Liver (tissue), 3 donors: ENCODE measurements around the gene CCL25.

Source experiments
- ATF3 ChIP-seq: IDR thresholded peaks from 2 replicates; pipeline ENCODE4 v1.6.1; 2016; ENCODE audit warnings: antibody characterized with exemption
- CTCF ChIP-seq: fragments of 150-350 bp; IDR thresholded peaks from 2 replicates; pipeline ENCODE4 v1.5.1; 2017; ENCODE audit warnings: improper control_type of control experiment, low read depth, low read length; ENCODE audit not compliant: missing input control
- EGR1 ChIP-seq, 2 donors: IDR thresholded peaks; 2 replicates each; pipeline ENCODE4 v1.6.1; 2016 to 2018; ENCODE audit warnings: antibody characterized with exemption in 2 of 2, low read depth in 2 of 2
- GABPA ChIP-seq, 2 donors: IDR thresholded peaks in 1 of 2; conservative IDR thresholded peaks in 1 of 2; 2 replicates each; pipeline ENCODE4 v1.6.1; 2016; ENCODE audit warnings: antibody characterized with exemption in 2 of 2, mild to moderate bottlenecking in 1 of 2, moderate library complexity in 1 of 2
- JUND ChIP-seq, 2 donors: IDR thresholded peaks; 2 replicates each; pipeline ENCODE4 v1.6.1; 2016; ENCODE audit warnings: antibody characterized with exemption in 2 of 2
- MAX ChIP-seq: IDR thresholded peaks from 2 replicates; pipeline ENCODE4 v1.6.1; 2016; ENCODE audit warnings: antibody characterized with exemption
- RAD21 ChIP-seq, 2 donors: IDR thresholded peaks; 2 replicates each; pipeline ENCODE4 v1.6.1; 2016; ENCODE audit warnings: antibody characterized with exemption in 2 of 2, mild to moderate bottlenecking in 2 of 2
- REST ChIP-seq: IDR thresholded peaks from 2 replicates; pipeline ENCODE4 v1.6.1; 2016; ENCODE audit warnings: antibody characterized with exemption, mild to moderate bottlenecking
- TAF1 ChIP-seq: conservative IDR thresholded peaks from 2 replicates; pipeline ENCODE4 v1.6.1; 2016; ENCODE audit warnings: antibody characterized with exemption, mild to moderate bottlenecking
- YY1 ChIP-seq: IDR thresholded peaks from 2 replicates; pipeline ENCODE4 v1.6.1; 2016; ENCODE audit warnings: antibody characterized with exemption, mild to moderate bottlenecking
- ZBTB33 ChIP-seq: IDR thresholded peaks from 2 replicates; pipeline ENCODE4 v1.6.1; 2016; ENCODE audit warnings: antibody characterized with exemption
- donor health status: healthy.
- donor health status: healthy.

GRCh38 chr19:8034178-8034525, 18.4 kb upstream of the CCL25 start:
- TF ChIP-seq MAX (no peak), CTCF (no peak), RAD21 (IDR thresholded peaks at IDR 0.05) (no peak), JUND (IDR thresholded peaks at IDR 0.05) (no peak), YY1 (no peak), REST (no peak), ATF3 (no peak), GABPA (IDR thresholded peaks at IDR 0.05 in 1 of 2, conservative IDR thresholded peaks at IDR 0.05 in 1 of 2) (no peak), ZBTB33 (no peak), EGR1 (IDR thresholded peaks at IDR 0.05; ENCODE audit: low read depth in 2 of 2) (no peak), TAF1 (no peak)
